NK-92 (cell line): ENCODE measurements around the gene AUTS2.

Experiments
- DNase-seq: peaks from one replicate; lab custom pipeline; 2025; ENCODE audit not compliant: unreplicated experiment; lab: John Stamatoyannopoulos, UW

The AUTS2 gene

DNA sequence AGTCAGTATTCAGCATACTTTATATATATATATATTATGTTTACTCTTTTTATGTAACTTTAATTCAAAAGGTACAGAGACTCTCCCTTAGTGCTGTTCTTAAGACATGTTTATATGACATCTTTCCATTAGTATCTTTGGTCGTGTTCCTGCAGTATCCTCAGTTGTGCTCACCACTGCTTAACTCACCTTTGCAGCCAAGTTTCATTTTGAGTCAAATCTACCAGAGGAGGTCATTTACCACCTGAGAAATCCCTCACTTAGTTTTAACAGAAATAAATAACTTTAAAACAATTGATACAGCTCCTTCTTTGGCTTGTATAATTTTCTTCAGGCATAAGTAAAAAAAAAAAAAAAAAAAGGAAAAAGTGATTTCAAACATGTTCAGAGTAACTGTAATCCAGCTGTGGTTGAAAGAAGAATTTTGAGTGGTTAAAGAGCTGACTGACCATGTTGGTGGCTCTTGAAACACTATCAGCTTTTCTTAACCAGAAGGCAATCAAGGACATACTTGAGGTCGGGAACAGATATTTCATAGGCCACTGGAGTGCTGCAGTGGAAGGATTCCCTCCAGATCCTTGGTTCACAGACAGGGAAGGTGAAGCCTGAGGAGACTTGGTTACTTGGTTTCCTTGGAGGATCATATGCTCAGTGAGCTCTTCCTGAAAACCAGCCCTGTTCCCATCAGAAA is 116.8 kb downstream of the AUTS2 start:
- DNase-seq = no peak

- DNase-seq = no peak
Measured at GRCh38 chr7:69717221-69717620, 118.9 kb downstream of the AUTS2 start.

DNA sequence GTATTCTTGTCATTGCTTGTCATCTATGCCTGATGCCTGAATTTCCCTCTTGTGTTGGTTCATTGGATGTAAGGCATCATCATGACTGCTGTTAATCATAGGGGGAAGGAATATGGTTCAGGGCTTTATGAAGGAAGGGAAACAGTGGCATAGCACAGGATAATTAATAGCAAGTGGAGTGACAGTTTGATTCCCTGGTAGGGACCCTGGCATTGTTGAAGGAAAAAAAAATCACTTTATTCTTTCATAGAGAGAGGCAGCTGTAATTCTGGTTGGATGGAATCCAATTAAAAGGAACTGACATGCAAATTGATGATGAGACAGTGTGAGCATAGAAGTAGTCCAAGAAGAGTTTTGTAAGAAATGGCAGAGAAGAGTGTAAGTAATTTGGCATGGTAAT is 121.4 kb downstream of the AUTS2 start:
- no peak for DNase-seq

- DNase-seq = no peak
Measured at GRCh38 chr7:69722843-69723242, 124.6 kb downstream of the AUTS2 start.

DNA sequence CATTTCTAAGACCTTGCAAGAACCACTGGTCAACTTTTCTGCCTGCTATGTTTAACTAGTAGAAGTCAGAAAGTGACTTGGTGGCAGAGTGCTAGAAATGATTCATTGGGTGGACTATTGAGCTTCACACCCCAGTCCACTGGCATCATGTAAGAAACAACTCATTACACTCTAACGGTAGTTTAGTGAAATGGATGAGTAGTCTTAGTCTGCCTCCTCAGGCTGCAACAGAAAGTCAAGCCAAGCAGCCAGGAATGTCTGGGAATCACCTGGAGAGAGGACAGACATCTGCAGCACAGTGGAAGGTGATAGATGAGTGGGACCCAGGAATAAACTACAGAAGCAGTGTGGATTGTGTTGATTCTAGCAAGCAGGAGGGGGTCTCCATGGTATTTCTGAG is 125.4 kb downstream of the AUTS2 start:
- DNase-seq = no peak

- DNase-seq = no peak
Measured at GRCh38 chr7:69728304-69728703, 130.0 kb downstream of the AUTS2 start.

GRCh38 chr7:69732203-69732602 is 133.9 kb downstream of the AUTS2 start:
- no peak for DNase-seq

- no peak for DNase-seq
Measured at GRCh38 chr7:69735582-69735981, 137.3 kb downstream of the AUTS2 start.

GRCh38 chr7:69736126-69736810 is 138.0 kb downstream of the AUTS2 start:
- DNase-seq = no peak

- no peak for DNase-seq
Measured at GRCh38 chr7:69738396-69738951, 140.2 kb downstream of the AUTS2 start.

- no peak for DNase-seq
Measured at GRCh38 chr7:69739190-69739589, 140.9 kb downstream of the AUTS2 start.

DNA sequence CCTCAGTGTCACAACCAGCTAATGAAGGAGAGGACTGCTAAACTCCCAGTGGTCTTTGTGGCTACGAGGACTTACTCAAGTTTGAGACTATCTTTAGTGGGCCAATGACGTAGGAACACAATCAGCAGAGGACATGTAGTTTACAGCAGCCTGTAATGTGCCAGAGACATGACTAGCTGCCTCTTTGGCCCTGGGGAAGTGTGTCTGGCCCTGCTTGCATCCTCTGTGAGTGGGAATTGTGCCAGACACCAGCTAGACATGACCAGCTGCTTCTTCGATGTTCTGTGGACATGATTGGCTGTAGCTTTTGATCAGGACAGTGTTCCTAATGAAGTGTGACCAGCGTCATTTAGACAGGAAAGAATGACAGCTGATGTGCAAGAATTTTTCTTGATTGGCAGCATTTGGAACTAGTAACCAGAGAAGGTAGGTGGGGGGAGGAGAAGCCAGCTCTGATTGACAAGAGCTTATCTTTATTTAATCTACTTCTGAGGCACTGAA is 141.7 kb downstream of the AUTS2 start:
- DNase-seq = no peak

GRCh38 chr7:69742237-69742636 is 144.0 kb downstream of the AUTS2 start:
- no peak for DNase-seq

DNA sequence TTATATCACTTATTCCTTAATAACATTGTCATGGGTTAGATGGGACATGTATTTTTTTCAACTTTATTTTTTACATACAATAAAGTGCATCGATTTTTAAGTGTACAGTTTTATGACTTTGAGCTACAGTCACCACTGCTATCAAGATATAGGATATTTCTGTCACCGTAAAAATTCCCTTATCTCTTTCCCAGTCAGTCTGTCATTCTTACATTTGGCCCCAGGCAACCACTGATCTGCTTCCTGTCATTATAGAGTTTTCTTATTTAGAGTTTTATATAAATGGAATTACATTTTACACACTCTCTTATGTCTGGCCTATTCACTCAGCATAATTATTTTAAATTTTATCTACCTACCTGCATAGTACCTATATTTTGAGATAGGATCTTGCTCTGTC is 145.2 kb downstream of the AUTS2 start:
- no peak for DNase-seq

GRCh38 chr7:69744026-69744425 is 145.8 kb downstream of the AUTS2 start:
- no peak for DNase-seq

DNA sequence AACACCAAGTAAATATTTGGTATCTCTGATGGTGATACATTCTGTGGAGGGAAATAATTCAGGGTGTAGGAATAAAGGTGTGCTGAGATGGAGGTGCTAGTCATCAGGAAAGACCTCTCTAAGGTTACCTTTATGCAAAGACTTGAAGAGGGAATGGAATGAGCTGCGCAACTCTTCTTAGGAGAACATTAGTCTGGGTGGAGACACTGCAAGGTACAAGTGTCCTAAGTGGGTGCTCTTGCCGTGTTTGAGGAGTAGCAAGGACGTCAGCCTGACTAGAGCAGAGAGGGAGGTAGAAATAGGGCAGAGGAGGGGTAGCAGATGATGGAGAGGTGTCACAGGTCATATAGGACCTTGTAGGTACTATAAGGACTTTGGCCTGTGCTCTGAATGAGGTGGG is 148.1 kb downstream of the AUTS2 start:
- no peak for DNase-seq

DNA sequence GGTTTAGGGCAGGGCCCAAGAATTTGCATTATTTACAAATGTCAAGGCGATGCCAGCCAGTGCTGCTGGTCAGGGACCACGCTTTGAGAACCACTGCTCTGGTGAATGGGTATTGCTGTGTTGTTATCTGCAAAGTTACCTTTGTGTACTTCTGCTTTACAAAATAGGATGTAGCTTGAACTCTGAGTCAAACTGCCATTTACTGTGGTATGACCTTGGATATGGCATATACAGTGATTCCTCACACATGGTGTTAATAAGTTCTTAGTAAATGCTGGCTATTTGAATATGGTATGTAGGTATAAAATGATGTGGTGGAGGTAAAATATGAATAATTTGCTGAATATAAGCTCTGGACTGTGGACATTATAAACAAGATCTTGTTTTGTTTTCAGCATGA is 148.9 kb downstream of the AUTS2 start:
- no peak for DNase-seq

GRCh38 chr7:69748530-69748929 is 150.3 kb downstream of the AUTS2 start:
- no peak for DNase-seq

DNA sequence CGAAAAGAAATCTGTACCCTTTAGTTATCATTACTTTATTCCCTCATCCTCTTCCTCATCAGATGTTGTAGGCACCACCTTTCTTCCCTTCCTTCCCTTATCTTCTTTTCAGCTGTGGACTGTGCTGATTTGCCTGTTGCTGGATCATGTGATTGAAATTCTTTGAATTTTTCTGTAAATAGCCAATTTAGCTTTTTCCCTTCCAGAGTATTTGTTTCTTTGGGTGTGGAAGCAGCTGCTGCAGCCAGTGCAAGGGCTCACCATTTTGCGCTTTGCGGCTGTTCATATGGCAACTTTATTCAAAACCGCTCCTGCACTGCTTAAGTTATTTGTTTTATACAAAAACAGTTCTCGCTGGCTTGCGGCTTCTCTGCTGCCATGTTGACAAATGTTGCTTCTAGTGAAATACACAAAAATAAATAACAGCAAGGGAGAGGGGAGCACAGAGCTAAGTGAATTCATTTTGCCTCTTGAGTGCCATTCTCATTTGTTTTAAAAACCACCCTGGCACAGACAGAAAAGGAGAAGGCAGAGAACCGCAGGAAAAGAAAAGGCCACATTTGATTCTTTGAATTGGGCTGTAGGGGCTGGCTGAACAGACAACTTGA is 151.2 kb downstream of the AUTS2 start:
- no peak for DNase-seq

DNA sequence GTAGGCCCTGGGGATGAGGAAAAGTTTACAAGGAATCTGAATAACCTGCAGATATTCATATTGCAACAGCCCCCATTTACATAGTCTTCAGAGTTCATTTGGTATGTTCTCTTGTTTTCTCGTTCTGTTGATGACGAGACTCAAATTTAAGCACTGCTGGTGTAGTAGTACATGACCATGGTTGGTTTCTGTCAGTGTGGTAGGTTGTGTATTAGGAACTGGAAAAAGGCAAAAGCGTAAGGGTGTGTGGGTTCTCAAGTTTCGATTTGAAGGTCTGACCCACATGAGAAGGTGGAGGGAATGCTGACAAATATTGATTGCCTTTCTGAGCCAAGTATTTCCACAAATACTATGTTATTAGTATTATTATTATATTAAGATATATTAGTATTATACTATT is 151.7 kb downstream of the AUTS2 start:
- DNase-seq = no peak

- no peak for DNase-seq
Measured at GRCh38 chr7:69751026-69751425, 152.8 kb downstream of the AUTS2 start.

GRCh38 chr7:69753981-69754380 is 155.7 kb downstream of the AUTS2 start:
- no peak for DNase-seq
